Fibroblast of mammary gland (primary cell): ENCODE measurements around the gene SYCN.
"Not testable (repeated sequence)": the region's sequence is repeated elsewhere in the genome, so short reads cannot be mapped to it uniquely, and the experiment has no call there.

Source experiments
- DNase-seq: peaks from one replicate; pipeline ENCODE4 v3.0.0-alpha.2; 2010; ENCODE audit warnings: low read depth
- H3K4me3 ChIP-seq: 2 replicates; pipeline ENCODE4 v1.5.1; 2011; ENCODE audit warnings: low read depth, mild to moderate bottlenecking, low read length, moderate library complexity; ENCODE audit not compliant: control insufficient read depth
- TF ChIP-seq, protein P1 (sequence below): conservative IDR thresholded peaks from 2 replicates; pipeline ENCODE4 v1.5.1; 2011; ENCODE audit warnings: low read depth, low read length, inconsistent platforms; ENCODE audit not compliant: control insufficient read depth, insufficient read depth

The SYCN gene

DNA sequence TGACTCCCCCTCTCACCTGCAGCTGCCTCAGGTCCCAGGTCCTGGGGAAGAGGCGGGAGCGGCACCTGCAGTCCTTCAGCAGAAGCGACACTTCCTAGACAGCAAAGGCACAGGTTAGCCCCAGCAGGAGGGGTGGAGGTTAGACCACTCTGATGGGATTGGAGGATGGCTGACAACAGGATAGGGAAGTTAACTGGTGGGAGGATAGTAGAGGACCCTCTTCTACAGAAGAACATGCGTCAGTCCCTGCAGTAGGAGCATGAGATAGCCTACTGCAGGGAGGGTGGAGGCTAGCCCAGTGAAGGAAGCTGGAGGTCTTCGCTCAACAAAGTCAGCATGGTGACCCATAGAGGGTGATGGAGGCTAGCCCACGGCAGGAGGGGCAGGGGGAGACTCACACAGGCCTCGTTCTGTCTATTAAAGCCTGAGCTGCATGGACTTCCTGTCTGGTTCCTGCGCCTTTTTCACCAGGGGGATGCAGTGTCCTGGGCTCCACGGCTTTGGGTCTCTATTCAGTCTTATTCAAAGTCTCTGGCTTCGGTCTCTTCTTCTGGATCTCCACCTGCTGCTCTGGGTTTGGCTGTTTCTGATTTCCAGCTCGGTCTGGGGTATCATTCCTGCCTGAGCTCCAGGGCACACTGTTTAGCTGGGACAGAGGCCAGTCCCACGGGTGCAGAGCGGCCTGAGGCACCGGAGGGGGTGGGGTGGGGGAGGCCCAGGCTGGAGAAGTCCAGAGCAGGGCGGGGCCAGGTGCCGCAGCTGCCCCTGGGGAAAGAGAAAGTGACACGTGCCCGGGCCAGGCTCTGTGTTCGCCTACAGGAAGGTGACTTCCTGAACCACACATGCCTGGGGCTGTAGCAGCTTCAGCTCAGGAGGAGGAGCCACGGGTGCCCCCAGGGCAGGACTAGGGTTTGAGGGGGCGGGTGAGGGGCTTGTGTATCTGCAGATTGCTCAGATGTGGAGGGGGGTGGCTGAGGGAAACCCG, 33.4 kb upstream of the SYCN start:
- TF ChIP-seq, protein P1, sequence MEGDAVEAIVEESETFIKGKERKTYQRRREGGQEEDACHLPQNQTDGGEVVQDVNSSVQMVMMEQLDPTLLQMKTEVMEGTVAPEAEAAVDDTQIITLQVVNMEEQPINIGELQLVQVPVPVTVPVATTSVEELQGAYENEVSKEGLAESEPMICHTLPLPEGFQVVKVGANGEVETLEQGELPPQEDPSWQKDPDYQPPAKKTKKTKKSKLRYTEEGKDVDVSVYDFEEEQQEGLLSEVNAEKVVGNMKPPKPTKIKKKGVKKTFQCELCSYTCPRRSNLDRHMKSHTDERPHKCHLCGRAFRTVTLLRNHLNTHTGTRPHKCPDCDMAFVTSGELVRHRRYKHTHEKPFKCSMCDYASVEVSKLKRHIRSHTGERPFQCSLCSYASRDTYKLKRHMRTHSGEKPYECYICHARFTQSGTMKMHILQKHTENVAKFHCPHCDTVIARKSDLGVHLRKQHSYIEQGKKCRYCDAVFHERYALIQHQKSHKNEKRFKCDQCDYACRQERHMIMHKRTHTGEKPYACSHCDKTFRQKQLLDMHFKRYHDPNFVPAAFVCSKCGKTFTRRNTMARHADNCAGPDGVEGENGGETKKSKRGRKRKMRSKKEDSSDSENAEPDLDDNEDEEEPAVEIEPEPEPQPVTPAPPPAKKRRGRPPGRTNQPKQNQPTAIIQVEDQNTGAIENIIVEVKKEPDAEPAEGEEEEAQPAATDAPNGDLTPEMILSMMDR: no peak
- no peak overlapping the region for H3K4me3 ChIP-seq
- no peak for DNase-seq

DNA sequence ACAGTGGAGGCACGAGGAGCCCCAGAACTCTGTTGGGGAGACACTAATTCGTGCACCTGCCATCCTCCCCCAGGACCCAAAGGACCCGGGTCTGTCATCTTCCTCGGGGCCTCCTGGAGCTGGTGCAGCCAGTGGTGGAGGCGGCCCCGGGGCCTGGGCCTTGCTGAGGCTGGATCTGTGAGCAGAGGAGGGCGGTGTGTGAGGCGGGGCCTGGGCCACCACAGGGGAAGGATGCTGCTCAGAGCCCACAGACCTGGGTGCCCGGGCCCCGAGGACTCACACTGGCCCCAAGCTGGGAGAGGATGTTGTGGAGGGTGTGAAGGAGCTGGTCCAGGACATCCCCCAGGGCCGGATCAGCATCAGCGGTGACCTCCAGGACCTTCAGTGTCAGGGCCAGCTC, 32.5 kb upstream of the SYCN start:
- no peak overlapping the region for H3K4me3 ChIP-seq
- TF ChIP-seq, protein P1: no peak
- DNase-seq: no peak

DNA sequence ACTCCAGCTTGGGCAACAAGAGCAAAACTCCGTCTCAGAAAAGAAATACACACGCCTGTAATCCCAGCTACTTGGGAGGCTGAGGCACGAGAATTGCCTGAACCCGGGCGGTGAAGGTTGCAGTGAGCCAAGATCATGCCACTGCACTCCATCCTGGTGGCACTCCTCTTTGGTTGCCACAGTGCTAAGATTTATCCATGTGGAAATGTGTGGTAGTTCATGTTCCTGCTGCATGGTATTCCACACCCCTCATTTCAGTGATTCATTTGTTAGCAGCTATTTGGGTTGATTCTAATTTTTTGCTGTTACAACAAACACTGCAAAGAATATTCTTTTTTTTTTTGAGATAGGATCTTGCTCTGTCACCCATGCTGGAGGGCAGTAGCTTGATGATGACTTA, 28.6 kb upstream of the SYCN start:
- TF ChIP-seq, protein P1: no peak
- no peak overlapping the region for H3K4me3 ChIP-seq
- no peak for DNase-seq

DNA sequence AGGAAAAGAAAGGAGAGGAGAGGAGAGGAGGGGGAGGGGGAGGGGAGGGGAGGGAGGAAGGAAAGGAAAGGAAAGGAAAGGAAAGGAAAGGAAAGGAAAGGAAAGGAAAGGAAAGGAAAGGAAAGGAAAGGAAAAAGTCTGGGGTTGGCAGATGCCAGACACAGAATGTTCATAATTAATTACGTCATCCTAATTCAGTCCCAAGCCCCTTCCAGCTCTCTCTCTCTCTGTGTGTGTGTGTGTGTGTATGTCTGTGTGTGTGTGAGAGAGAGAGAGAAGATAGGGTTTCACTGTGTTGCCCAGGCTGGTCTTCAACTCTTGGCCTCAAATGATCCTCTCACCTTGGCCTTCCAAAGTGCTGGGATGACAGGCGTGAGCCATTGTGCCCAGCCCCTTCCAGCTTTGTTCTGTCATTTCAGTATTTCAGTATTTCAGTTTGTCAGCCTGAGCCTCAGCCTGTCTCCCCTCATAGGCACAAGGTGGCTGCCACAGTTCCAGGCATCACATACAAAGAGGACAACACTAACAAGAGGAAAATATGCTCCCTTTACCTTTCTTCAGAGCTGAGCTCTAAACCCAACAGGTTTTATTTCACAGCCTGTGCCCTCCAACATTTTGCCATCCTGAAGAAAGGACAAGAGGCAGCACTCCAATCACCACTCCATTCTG, 26.2 kb upstream of the SYCN start:
- no peak overlapping the region for H3K4me3 ChIP-seq
- no peak for DNase-seq
- TF ChIP-seq, protein P1: no peak

DNA sequence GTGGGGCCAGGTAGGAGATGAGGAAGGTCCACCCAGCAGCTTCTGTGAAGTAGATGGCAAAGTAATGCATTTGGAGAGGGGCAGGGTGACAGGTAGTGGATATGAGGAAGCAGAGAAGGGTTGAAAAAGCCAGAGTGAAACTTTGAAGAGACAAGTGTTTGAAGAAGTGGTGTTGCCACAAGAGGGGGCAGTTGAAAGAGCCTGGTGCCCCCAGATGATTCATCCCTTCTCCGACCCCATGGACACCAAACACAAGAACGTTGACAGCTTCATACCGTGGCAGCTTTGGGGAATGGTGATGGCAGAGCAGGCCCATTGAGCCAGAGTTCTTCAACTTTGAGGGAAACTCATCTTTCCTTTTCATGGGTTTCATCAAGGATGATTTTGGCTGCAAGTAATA, 20.8 kb upstream of the SYCN start:
- no peak overlapping the region for H3K4me3 ChIP-seq
- TF ChIP-seq, protein P1: no peak
- no peak for DNase-seq

DNA sequence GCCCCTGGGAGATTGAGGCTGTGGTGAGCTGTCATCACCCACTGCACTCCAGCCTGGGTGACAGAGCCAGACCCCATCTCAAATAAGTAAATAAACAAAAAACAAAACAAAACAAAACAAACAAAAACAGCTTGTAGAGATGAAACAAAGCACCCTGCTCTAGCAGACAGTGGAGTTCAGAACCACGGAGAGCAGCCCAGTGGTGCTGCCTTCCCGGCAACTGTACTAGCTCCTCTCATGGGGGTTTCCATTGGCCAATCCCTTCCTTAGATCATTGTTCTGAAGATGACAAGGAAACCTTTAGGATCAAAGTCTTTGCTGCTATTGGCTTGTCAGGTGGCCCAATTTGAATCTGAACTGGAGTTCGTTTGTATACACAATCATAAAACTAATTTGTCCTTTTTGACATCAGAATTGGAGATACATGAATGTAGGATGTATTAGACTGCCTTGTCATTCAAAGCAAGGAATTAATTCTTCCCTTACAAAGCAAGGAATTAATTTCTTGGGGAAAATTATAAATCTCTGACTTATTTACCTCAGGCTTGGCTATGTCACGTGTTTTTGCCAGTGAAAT, 19.7 kb upstream of the SYCN start:
- TF ChIP-seq, protein P1: no peak
- no peak overlapping the region for H3K4me3 ChIP-seq
- DNase-seq: peak; percentile 26

DNA sequence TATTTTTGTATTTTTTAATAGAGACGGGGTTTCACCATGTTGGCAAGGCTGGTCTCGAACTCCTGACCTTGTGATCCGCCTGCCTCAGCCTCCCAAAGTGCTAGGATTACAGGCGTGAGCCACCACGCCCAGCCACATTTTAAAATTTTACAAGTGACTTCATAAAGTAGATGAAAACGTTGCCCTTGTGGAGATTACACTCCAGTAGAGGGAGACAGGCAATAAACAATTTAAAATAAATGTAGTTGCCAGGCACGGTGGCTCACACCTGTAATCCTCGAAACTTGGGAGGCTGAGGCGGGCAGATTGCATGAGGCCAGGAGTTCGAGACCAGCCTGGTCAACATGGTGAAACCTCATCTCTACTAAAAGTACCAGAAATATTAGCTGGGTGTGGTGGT, 15.0 kb upstream of the SYCN start:
- H3K4me3 ChIP-seq, DNase-seq: not testable (repeated sequence)
